HG03060 (cell line): ENCODE measurements around the gene LRRK1.

Experiments used
- ATAC-seq: cut with Tn5 transposase; IDR thresholded peaks from one replicate; pipeline ENCODE4 v1.9.1; 2021; ENCODE audit warnings: low read depth, moderate number of reproducible peaks; ENCODE audit not compliant: unreplicated experiment

Gene LRRK1

GRCh38 chr15:101029971-101030661, 111.0 kb downstream of the LRRK1 start:
- ATAC-seq, result no peak

- no peak for ATAC-seq
These were observed 112.1 kb downstream of the LRRK1 start for GRCh38 chr15:101031213-101031612.

DNA sequence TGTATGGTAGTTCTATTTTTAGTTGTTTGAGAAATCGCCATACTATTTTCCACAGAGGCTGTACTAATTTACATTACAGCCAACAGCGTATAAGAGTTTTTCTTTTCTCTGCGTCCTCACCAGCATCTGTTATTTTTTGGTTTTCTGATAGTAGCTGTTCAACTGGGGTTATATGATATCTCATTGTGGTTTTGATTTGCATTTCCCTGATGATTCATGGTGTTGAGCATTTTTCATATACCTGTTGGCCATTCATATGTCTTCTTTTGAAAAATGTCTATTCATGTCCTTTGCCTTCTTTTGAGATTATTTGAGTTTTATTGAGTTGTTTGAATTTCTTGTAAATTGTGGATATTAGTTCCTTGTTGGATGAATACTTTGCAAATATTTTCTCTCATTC, 114.6 kb downstream of the LRRK1 start:
- ATAC-seq, result no peak

DNA sequence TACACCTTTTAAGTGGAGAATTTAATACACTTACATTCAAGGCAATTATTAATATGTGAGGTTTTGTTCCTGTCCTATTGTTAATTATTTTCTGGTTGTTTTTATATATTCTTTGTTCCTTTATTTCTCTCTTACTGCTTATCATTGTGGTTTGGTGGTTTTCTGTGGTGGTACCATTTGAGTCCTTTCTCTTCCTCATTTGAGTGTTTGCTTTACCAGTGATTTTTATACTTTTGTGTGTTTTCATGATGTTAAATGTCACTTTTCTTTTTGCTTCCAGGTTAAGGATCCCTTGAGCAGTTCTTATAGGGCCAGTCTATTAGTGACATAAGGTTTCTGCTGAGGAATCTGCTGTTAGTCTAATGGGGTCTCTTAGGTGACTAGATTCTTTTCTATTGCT, 116.5 kb downstream of the LRRK1 start:
- ATAC-seq, result peak; percentile 54

- no peak for ATAC-seq
These were observed 117.0 kb downstream of the LRRK1 start for GRCh38 chr15:101036189-101036588.

- no peak for ATAC-seq
These were observed 118.1 kb downstream of the LRRK1 start for GRCh38 chr15:101037090-101037830.

DNA sequence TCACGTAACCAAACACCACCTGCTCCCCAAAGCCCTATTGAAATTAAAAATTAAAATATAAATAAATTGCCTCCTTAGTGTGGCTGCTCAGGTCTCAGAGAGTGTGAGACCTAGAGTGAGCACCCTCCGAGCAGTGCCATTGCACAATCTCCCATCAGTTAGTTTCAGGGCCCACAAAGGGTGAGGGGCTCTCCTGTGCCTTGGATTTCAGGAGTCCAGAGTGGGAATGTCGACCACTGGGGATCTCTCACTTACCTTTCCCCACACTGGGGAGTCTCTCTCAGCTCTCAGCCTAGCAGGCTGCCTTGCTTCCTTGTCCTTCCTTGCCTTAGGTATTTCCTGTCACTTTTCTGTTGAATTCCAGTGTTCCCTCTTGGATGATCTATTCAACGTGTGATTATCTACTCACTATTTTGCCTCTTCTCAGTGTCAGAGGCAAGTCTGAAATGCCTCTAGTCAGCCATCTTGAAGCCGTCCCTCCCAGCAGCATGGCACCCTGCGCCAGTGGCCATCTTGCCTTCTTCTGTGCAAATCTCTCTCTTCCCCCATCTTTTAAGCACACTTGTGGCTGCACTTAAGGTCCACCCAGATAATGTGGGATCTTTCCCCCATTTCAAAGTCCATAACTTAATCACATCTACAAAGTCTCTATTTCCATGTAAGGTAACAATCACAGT, 119.3 kb downstream of the LRRK1 start:
- ATAC-seq, result no peak

- no peak for ATAC-seq
These were observed 120.3 kb downstream of the LRRK1 start for GRCh38 chr15:101039461-101039860.

GRCh38 chr15:101042320-101042719, 123.2 kb downstream of the LRRK1 start:
- ATAC-seq, result no peak

GRCh38 chr15:101043011-101043410, 123.9 kb downstream of the LRRK1 start:
- no peak for ATAC-seq

DNA sequence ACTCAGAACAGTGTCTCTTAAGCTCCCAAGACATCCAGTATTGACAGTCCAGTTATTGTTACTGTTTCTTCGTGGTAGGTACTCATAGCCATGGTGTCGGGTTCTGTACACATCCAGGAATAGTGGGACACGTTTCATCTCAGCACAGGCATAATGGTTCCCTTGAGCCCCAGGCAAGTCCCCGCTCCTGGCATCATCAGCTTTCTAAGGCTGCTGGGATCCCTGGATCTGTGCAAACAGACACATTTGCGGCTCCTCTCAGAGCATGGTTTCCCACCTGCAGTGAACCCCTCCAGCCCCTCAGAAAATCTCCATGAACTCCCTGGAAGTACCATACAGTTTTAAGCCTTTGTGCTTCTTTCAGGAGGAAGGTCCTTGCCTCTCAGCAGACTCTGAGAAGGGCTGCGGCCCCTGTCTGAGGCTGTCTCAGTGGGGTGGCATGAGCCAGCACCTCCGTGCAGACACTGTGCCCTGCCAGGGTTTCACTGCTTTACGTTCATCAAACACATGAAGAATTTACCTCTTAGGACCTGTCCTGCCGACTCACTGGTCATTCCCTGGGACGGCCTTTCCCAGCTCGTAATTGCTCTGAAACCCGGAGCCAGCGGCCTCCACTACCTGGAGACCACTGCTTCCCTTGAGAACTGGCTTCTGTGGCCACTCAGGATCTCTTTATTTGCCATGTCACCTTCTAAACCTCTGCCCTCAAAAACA, 124.9 kb downstream of the LRRK1 start:
- ATAC-seq, result no peak

- ATAC-seq, result no peak
These were observed 125.6 kb downstream of the LRRK1 start for GRCh38 chr15:101044625-101045235.

GRCh38 chr15:101045236-101045646, 126.1 kb downstream of the LRRK1 start:
- ATAC-seq, result no peak

- no peak for ATAC-seq
These were observed 126.9 kb downstream of the LRRK1 start for GRCh38 chr15:101045835-101046691.

DNA sequence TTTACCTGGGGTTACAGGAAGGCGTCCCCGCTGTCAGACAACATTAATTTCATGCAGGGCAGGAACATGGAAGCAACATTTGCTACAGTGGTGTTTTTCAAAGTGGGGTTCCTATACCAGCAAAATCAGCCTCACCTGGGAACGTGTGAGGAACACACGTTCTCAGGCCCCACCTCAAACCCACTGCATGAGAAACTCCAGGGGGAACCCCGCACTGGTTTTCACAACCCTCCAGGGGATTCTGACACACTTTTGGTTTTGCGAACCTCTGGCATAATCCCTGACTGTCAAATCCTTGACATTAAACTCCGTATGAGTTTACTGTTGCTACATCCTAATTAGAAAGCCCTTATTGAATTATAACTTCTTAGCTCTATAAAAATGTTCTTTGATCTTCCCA, 127.7 kb downstream of the LRRK1 start:
- ATAC-seq, result no peak

GRCh38 chr15:101047301-101047781, 128.2 kb downstream of the LRRK1 start:
- ATAC-seq, result no peak

- no peak for ATAC-seq
These were observed 129.0 kb downstream of the LRRK1 start for GRCh38 chr15:101048176-101048575.

GRCh38 chr15:101048581-101049030, 129.4 kb downstream of the LRRK1 start:
- ATAC-seq, result no peak

- ATAC-seq, result no peak
These were observed 130.1 kb downstream of the LRRK1 start for GRCh38 chr15:101049282-101049681.
